B cell (primary cell): ENCODE measurements around the gene EMP3. TPM values are rescaled to one million over a fixed set of nuclear protein-coding genes. Genes with fewer than 3 reads are reported as not detected.

Experiments used
- ATAC-seq: fragments of 200-7000 bp; cut with Tn5 transposase; one replicate; pipeline ENCODE4 v1.10.0; 2021; ENCODE audit warnings: low read depth, mild to moderate bottlenecking, moderate number of reproducible peaks, moderate library complexity
- CTCF ChIA-PET: fragments of 350-600 bp; sonication (Branson Sonifier 250); formaldehyde crosslinking; loops from one replicate; lab custom pipeline; 2021; ENCODE audit warnings: antibody characterized with exemption, inconsistent platforms; lab: Charles Lee
- POLR2A ChIA-PET: fragments of 350-600 bp; sonication (Branson Sonifier 250); formaldehyde crosslinking; loops from one replicate; lab custom pipeline; 2021; ENCODE audit warnings: antibody characterized with exemption; lab: Charles Lee
- DNase-seq: peaks from one replicate; pipeline ENCODE4 v3.0.0; 2013
- H2AFZ ChIP-seq: 2 replicates; pipeline ENCODE4 v1.6.1; 2012; ENCODE audit warnings: mild to moderate bottlenecking, low read depth, low read length; ENCODE audit not compliant: insufficient read depth, poor library complexity, severe bottlenecking
- H3K27ac ChIP-seq, 2 donors: 1 replicate in 1 of 2; 2 replicates in 1 of 2; pipeline ENCODE4 v1.5.1; 2012 to 2013; ENCODE audit warnings: low read length in 2 of 2, mild to moderate bottlenecking in 2 of 2, moderate library complexity in 1 of 2
- H3K27me3 ChIP-seq, 4 experiments: fragments of 200-600 bp in 1 of 4; sonication (generic) in 1 of 4; replicated peaks in 1 of 4; 1 replicate in 2 of 4; 2 replicates in 2 of 4; pipeline versions ENCODE4 v1.6.1 to v1.7.0; 2013 to 2016; ENCODE audit warnings: low read length in 3 of 4, mild to moderate bottlenecking in 2 of 4, mixed read lengths in 1 of 4, moderate library complexity in 1 of 4; ENCODE audit not compliant: insufficient read depth in 4 of 4, control insufficient read depth in 3 of 4; ENCODE audit errors: control extremely low read depth in 1 of 4
- H3K36me3 ChIP-seq, 2 experiments: replicated peaks in 1 of 2; 1 replicate in 1 of 2; 2 replicates in 1 of 2; pipeline versions ENCODE4 v1.6.1 to v1.7.1; 2013; ENCODE audit warnings: low read length in 1 of 2; ENCODE audit not compliant: insufficient read depth in 2 of 2, control insufficient read depth in 1 of 2; ENCODE audit errors: control extremely low read depth in 1 of 2, extremely low read depth in 1 of 2
- H3K4me1 ChIP-seq, 2 donors: fragments of 200-600 bp in 1 of 2; sonication (generic) in 1 of 2; 1 replicate in 1 of 2; 2 replicates in 1 of 2; pipeline versions ENCODE4 v1.5.1 to v1.6.1; 2013 to 2017; ENCODE audit warnings: low read length in 2 of 2; ENCODE audit not compliant: control insufficient read depth in 2 of 2, insufficient read depth in 2 of 2
- H3K4me2 ChIP-seq: replicated peaks from 2 replicates; pipeline ENCODE3; 2012; ENCODE audit warnings: mild to moderate bottlenecking, low read depth, low read length; ENCODE audit not compliant: poor library complexity, severe bottlenecking
- H3K4me3 ChIP-seq, 5 experiments: fragments of 200-600 bp in 1 of 5; sonication (generic) in 1 of 5; 1 replicate in 3 of 5; 2 replicates in 2 of 5; pipeline versions ENCODE4 v1.5.1 to v1.7.0; 2011 to 2016; ENCODE audit warnings: low read length in 4 of 5, mild to moderate bottlenecking in 4 of 5, low read depth in 2 of 5, control low read depth in 1 of 5, moderate library complexity in 1 of 5; ENCODE audit not compliant: insufficient read depth in 1 of 5; ENCODE audit errors: control extremely low read depth in 1 of 5, extremely low read depth in 1 of 5
- H3K79me2 ChIP-seq: fragments of 200-600 bp; sonication (generic); one replicate; pipeline ENCODE4 v1.6.0; 2016; ENCODE audit warnings: low read length; ENCODE audit not compliant: control insufficient read depth, insufficient read depth
- H3K9ac ChIP-seq: fragments of 200-600 bp; sonication (generic); 2 replicates; pipeline ENCODE4 v1.6.1; 2017; ENCODE audit warnings: mild to moderate bottlenecking, low read length, moderate library complexity
- H3K9me3 ChIP-seq, 3 donors: one replicate each; pipeline versions ENCODE4 v1.6.1 to v1.7.1; 2013; ENCODE audit warnings: low read length in 2 of 3; ENCODE audit not compliant: control insufficient read depth in 2 of 3, insufficient read depth in 1 of 3; ENCODE audit errors: control extremely low read depth in 1 of 3
- H4K20me1 ChIP-seq: 2 replicates; pipeline ENCODE4 v1.6.0; 2012; ENCODE audit warnings: mild to moderate bottlenecking, low read length; ENCODE audit not compliant: insufficient read depth, control insufficient read depth, poor library complexity, severe bottlenecking
- H3K27ac Mint-ChIP-seq: one replicate; pipeline ENCODE4 v1.8.0; 2021; ENCODE audit warnings: mixed read lengths
- H3K27me3 Mint-ChIP-seq: one replicate; pipeline ENCODE4 v1.8.0; 2021; ENCODE audit warnings: mixed read lengths
- H3K4me1 Mint-ChIP-seq: one replicate; pipeline ENCODE4 v1.8.0; 2021; ENCODE audit warnings: mixed read lengths
- H3K4me3 Mint-ChIP-seq: one replicate; pipeline ENCODE4 v1.8.0; 2021; ENCODE audit warnings: mixed read lengths
- H3K9me3 Mint-ChIP-seq: one replicate; pipeline ENCODE4 v1.8.0; 2022; ENCODE audit warnings: mixed read lengths; ENCODE audit not compliant: insufficient read depth
- CTCF ChIP-seq: fragments of 200-600 bp; IDR thresholded peaks from one replicate; pipeline ENCODE4 v1.8.0; 2022; ENCODE audit warnings: antibody characterized with exemption, mild to moderate bottlenecking
- EZH2 ChIP-seq: IDR thresholded peaks from 2 replicates; pipeline ENCODE4 v1.6.1; 2012; ENCODE audit warnings: borderline replicate concordance, low read depth, mild to moderate bottlenecking, moderate library complexity, low read length; ENCODE audit not compliant: insufficient read depth, poor library complexity, severe bottlenecking
- WGBS: methylation state at CpG from one replicate; pipeline ENCODE4 v1.1.5; 2013; ENCODE audit warnings: missing lambda C conversion rate; ENCODE audit not compliant: insufficient coverage; 5-methylcytosine and 5-hydroxymethylcytosine counted together
- intact Hi-C: fragments of 100-400 bp; cut with micrococcal nuclease; formaldehyde crosslinking; loops from one replicate; pipeline ENCODE4 v1.10.0; 2022
- polyA plus RNA-seq: library from polyadenylated mRNA; depleted of rRNA; stranded (reverse); fragments of >200 nt; gene quantifications from 2 replicates; pipeline ENCODE4 v1.2.3, GENCODE V29; 2012
- total RNA-seq, 2 donors: library from RNA; stranded (reverse); fragments of 120-200 nt in 1 of 2; gene quantifications; 1 replicate in 1 of 2; 2 replicates in 1 of 2; pipeline versions ENCODE4 v1.2.3 to v1.2.4, GENCODE V29; 2013 to 2022

The EMP3 gene
- total and polyA plus RNA-seq, 2 donors (not counting 1 experiment from before 2014, with no cell fraction given): 326 to 595 TPM

- ATAC-seq: no peak
These were observed 5.5 kb upstream of the EMP3 start for GRCh38 chr19:48319647-48320541.

More at GRCh38 chr19:48319647-48320541, 5.5 kb upstream of the EMP3 start:
- H3K27ac Mint-ChIP-seq: peak overlapping the region; percentile 100
- H3K36me3 ChIP-seq: no peaks in the 10 kb centered on the region
- peak overlapping the region; percentile 97 for H3K4me3 Mint-ChIP-seq
- intact Hi-C loops: loop anchor here (1.0 to 5.0 kb wide), 6 partner anchors 13 to 288 kb away; partner anchors contain the start of genes KDELR1 and LMTK3
- no peaks in the 10 kb centered on the region for H4K20me1 ChIP-seq
- H3K4me2 ChIP-seq: peak overlapping the region; percentile 90
- H3K27ac ChIP-seq: peak overlapping the region in 1 of 2 donors; percentile 38
- no peaks in the 10 kb centered on the region for H3K27me3 ChIP-seq
- 40% methylated on average over 1 of the region's 16 CpGs for WGBS
- ChIA-PET POLR2A (interaction anchor here (9.7 kb wide), 1 partner anchor 12 kb away, joined by 180 read pairs; no protein-coding TSS in a partner anchor), CTCF (interaction anchor here (0.6 to 13.8 kb wide), 9 partner anchors 14 to 265 kb away, joined by 3 to 345 read pairs (median 4); partner anchors contain the start of genes KDELR1, SYNGR4 and TMEM143)
- H3K27me3 Mint-ChIP-seq: no peaks in the 10 kb centered on the region
- H3K9ac ChIP-seq: no peak overlapping the region
- no peak overlapping the region for H3K4me3 ChIP-seq
- TF ChIP-seq EZH2: no peak
- TF ChIP-seq CTCF: peak; percentile 90
- peak overlapping the region; percentile 8 for H2AFZ ChIP-seq
- peaks cover 0 to 3% (median 0%) of the 10 kb centered on the region in 3 donors for H3K9me3 ChIP-seq
- peaks cover 40 to 50% of the 10 kb centered on the region in 2 donors for H3K4me1 ChIP-seq
- peaks cover 38% of the 10 kb centered on the region for H3K4me1 Mint-ChIP-seq
- H3K79me2 ChIP-seq: peaks cover 8% of the 10 kb centered on the region
- peak; percentile 85 for DNase-seq
- no peaks in the 10 kb centered on the region for H3K9me3 Mint-ChIP-seq
